Activated CD4-positive, alpha-beta T cell treated with anti-CD3 and anti-CD28 coated beads, Interleukin-2, amount 50 U/mL, for 48 hours (primary cell): ENCODE data around the gene KIF9.
"Not testable (repeated sequence)": the region's sequence is repeated elsewhere in the genome, so short reads cannot be mapped to it uniquely, and the experiment has no call there.

Experiments
- DNase-seq, 2 experiments: peaks; one replicate each; pipeline ENCODE4 v3.0.0-alpha.2; 2020

Gene KIF9

GRCh38 chr3:47294392-47294791 lies 11.8 kb upstream of the KIF9 start:
- DNase-seq, result no peak

- no peak for DNase-seq
Measured at GRCh38 chr3:47293822-47294221, 11.2 kb upstream of the KIF9 start.

GRCh38 chr3:47291754-47292420 lies 9.3 kb upstream of the KIF9 start:
- DNase-seq, result not testable (repeated sequence)

- no peak for DNase-seq
Measured at GRCh38 chr3:47291158-47291753, 8.7 kb upstream of the KIF9 start.

- no peak for DNase-seq
Measured at GRCh38 chr3:47288966-47289910, 6.6 kb upstream of the KIF9 start.

GRCh38 chr3:47283591-47284364 lies 1.2 kb upstream of the KIF9 start:
- DNase-seq, result peak; percentile 43 to 55

- DNase-seq, result peak in 1 of 2 experiments; percentile 36
Measured at GRCh38 chr3:47283193-47283537, 566 bp upstream of the KIF9 start.

- DNase-seq, result no peak
Measured at GRCh38 chr3:47280519-47280918, 2.1 kb downstream of the KIF9 start.

- no peak for DNase-seq
Measured at GRCh38 chr3:47276558-47276957, 6.0 kb downstream of the KIF9 start.

GRCh38 chr3:47274652-47275051 lies 7.9 kb downstream of the KIF9 start:
- DNase-seq, result no peak

- DNase-seq, result no peak
Measured at GRCh38 chr3:47273564-47273963, 9.0 kb downstream of the KIF9 start.

- DNase-seq, result no peak
Measured at GRCh38 chr3:47270526-47270925, 12.1 kb downstream of the KIF9 start.

GRCh38 chr3:47267490-47267824 lies 15.1 kb downstream of the KIF9 start:
- DNase-seq, result no peak

- peak; percentile 33 to 54 for DNase-seq
Measured at GRCh38 chr3:47266709-47267489, 15.7 kb downstream of the KIF9 start.

GRCh38 chr3:47265725-47266428 lies 16.7 kb downstream of the KIF9 start:
- DNase-seq, result no peak

GRCh38 chr3:47265008-47265407 lies 17.6 kb downstream of the KIF9 start:
- no peak for DNase-seq

- DNase-seq, result no peak
Measured at GRCh38 chr3:47261301-47261700, 21.3 kb downstream of the KIF9 start.

- DNase-seq, result no peak
Measured at GRCh38 chr3:47260605-47261004, 22.0 kb downstream of the KIF9 start.

- no peak for DNase-seq
Measured at GRCh38 chr3:47259114-47259513, 23.5 kb downstream of the KIF9 start.

GRCh38 chr3:47256331-47256730 lies 26.3 kb downstream of the KIF9 start:
- not testable (repeated sequence) for DNase-seq

- no peak for DNase-seq
Measured at GRCh38 chr3:47251689-47252088, 30.9 kb downstream of the KIF9 start.

- DNase-seq, result not testable (repeated sequence)
Measured at GRCh38 chr3:47251085-47251484, 31.5 kb downstream of the KIF9 start.
